Ovary (tissue), 9 donors: ENCODE results near the gene LMF1. TPM values are rescaled to one million over a fixed set of nuclear protein-coding genes. Genes with fewer than 3 reads are reported as not detected.

ENCODE experiments used
- DNase-seq, 5 donors: peaks; one replicate each; pipeline ENCODE4 v3.0.0-alpha.2; 2019 to 2020
- H3K27ac ChIP-seq, 2 donors: fragments of 200-600 bp; one replicate each; pipeline versions ENCODE4 v1.5.1 to v1.8.0; 2019 to 2022
- H3K27me3 ChIP-seq: fragments of 200-600 bp; one replicate; pipeline ENCODE4 v1.8.0; 2022
- H3K36me3 ChIP-seq: fragments of 200-600 bp; sonication (generic); one replicate; pipeline ENCODE4 v1.5.1; 2019
- H3K4me1 ChIP-seq: one replicate; pipeline ENCODE4 v1.8.1; 2013; ENCODE audit warnings: mild to moderate bottlenecking, moderate library complexity; ENCODE audit not compliant: insufficient read depth
- H3K4me3 ChIP-seq: fragments of 200-600 bp; sonication (generic); one replicate; pipeline ENCODE4 v1.5.1; 2017
- H3K9me3 ChIP-seq, 2 donors: fragments of 200-600 bp in 1 of 2; sonication (generic) in 1 of 2; one replicate each; pipeline versions ENCODE4 v1.5.1 to v1.8.1; 2013 to 2019; ENCODE audit warnings: mild to moderate bottlenecking in 1 of 2, moderate library complexity in 1 of 2
- CTCF ChIP-seq, 3 donors: fragments of 450-650 bp in 2 of 3; fragments of 200-600 bp in 1 of 3; IDR thresholded peaks; one replicate each; pipeline versions ENCODE4 v1.5.1 to v1.8.0; 2016 to 2022; ENCODE audit warnings: antibody characterized with exemption in 3 of 3, mild to moderate bottlenecking in 1 of 3
- EP300 ChIP-seq: sonication (generic); formaldehyde crosslinking; IDR thresholded peaks from one replicate; pipeline ENCODE4 v1.6.1; 2017; ENCODE audit warnings: antibody characterized with exemption
- POLR2A ChIP-seq: fragments of 450-650 bp; IDR thresholded peaks from one replicate; pipeline ENCODE4 v1.6.1; 2017; ENCODE audit warnings: antibody characterized with exemption, mild to moderate bottlenecking, moderate library complexity
- WGBS, 3 donors: extraction: QIAGEN DNeasy Blood & Tissue Kit in 1 of 3; methylation state at CpG; one replicate each; pipeline versions ENCODE4 v1.1.5 to v1.1.7; 2013 to 2017; 5-methylcytosine and 5-hydroxymethylcytosine counted together
- intact Hi-C, 4 donors: fragments of 100-400 bp; cut with DNase I; formaldehyde crosslinking; loops; one replicate each; pipeline versions ENCODE4 v1.11.0 to v1.15.1; 2022 to 2023
- polyA plus RNA-seq, 2 donors: library from polyadenylated mRNA; stranded (reverse); fragments of 200-250 nt in 1 of 2; fragments of 350-450 nt in 1 of 2; fragmentation: Illumina TruSeq in 1 of 2; extraction: RNeasy Lipid Tissue Mini Kit (QIAGEN cat#74804) in 1 of 2; gene quantifications; one replicate each; pipeline ENCODE4 v1.2.3, GENCODE V29; 2013 to 2014
- total RNA-seq, 7 donors: library from RNA; depleted of rRNA in 2 of 7; stranded (reverse); fragments of >200 nt in 2 of 7; fragmentation: NEBNext Ultra II Directional in 3 of 7; extraction: Animal tissue kit (Norgen Biotek cat#: 25700) in 3 of 7; gene quantifications; one replicate each; pipeline versions ENCODE4 v1.1.0 to v1.2.4, GENCODE V29; 2016 to 2023
- donor health status: DM: no; HTN: no; CAD: no; lungs with moderate emphysema.
- donor health status: DM: no; HTN: no; CAD: no.
- donor health status: Bipolar disorder and iron deficiency.
- donor health status: DM: yes; HTN: yes; CAD: no.
- donor health status: DM: no; HTN: no; CAD: no.
- donor health status: DM: yes; HTN: yes; CAD: no.

LMF1 gene
- total and polyA plus RNA-seq, 9 donors = 7.8 to 31.9 (median 23.6) TPM

- H3K9me3 ChIP-seq = peaks cover 5 to 17% of the 10 kb centered on the region in 2 donors
- no peak for TF ChIP-seq EP300
- TF ChIP-seq POLR2A = no peak
- no peak for TF ChIP-seq CTCF (IDR thresholded peaks at IDR 0.05)
- whole genome bisulfite sequencing, 3 donors = 26 to 40% (median 35%) methylated on average over 9 of the region's 9 CpGs
- no peak for DNase-seq
- H3K36me3 ChIP-seq = no peaks in the 10 kb centered on the region
- H3K4me3 ChIP-seq = no peak overlapping the region
- H3K27ac ChIP-seq = no peak overlapping the region
- H3K4me1 ChIP-seq = no peaks in the 10 kb centered on the region
- no peaks in the 10 kb centered on the region for H3K27me3 ChIP-seq
- intact Hi-C loops = no loop called here
Measured at GRCh38 chr16:991773-992172, 21.0 kb upstream of the LMF1 start.

- peaks cover 5 to 13% of the 10 kb centered on the region in 2 donors for H3K9me3 ChIP-seq
- H3K4me3 ChIP-seq = no peak overlapping the region
- no peaks in the 10 kb centered on the region for H3K4me1 ChIP-seq
- 60 to 73% (median 62%) methylated on average over 10 to 11 of the region's 11 CpGs for WGBS, 3 donors
- intact Hi-C loops = no loop called here
- H3K36me3 ChIP-seq = no peaks in the 10 kb centered on the region
- no peaks in the 10 kb centered on the region for H3K27me3 ChIP-seq
- DNase-seq = no peak
- no peak overlapping the region for H3K27ac ChIP-seq
- TF ChIP-seq POLR2A (no peak), CTCF (IDR thresholded peaks at IDR 0.05) (no peak), EP300 (no peak)
Measured at GRCh38 chr16:991345-991744, 20.6 kb upstream of the LMF1 start.

- H3K4me3 ChIP-seq = no peak overlapping the region
- no peak for DNase-seq
- H3K27me3 ChIP-seq = no peaks in the 10 kb centered on the region
- 80 to 85% (median 83%) methylated on average over 39 to 41 of the region's 41 CpGs for WGBS, 3 donors
- peaks cover 5 to 7% of the 10 kb centered on the region in 2 donors for H3K9me3 ChIP-seq
- intact Hi-C loops = no loop called here
- H3K4me1 ChIP-seq = no peaks in the 10 kb centered on the region
- TF ChIP-seq POLR2A = no peak
- no peak for TF ChIP-seq EP300
- no peak for TF ChIP-seq CTCF (IDR thresholded peaks at IDR 0.05)
- H3K36me3 ChIP-seq = no peaks in the 10 kb centered on the region
- H3K27ac ChIP-seq = no peak overlapping the region
Measured at GRCh38 chr16:990516-991291, 19.9 kb upstream of the LMF1 start.

GRCh38 chr16:989354-989814, 18.6 kb upstream of the LMF1 start:
- H3K36me3 ChIP-seq = no peaks in the 10 kb centered on the region
- no peak overlapping the region for H3K27ac ChIP-seq
- H3K27me3 ChIP-seq = no peaks in the 10 kb centered on the region
- no peak for TF ChIP-seq EP300
- H3K4me3 ChIP-seq = no peak overlapping the region
- WGBS, 3 donors = 72 to 82% (median 72%) methylated on average over 11 of the region's 11 CpGs
- H3K4me1 ChIP-seq = no peaks in the 10 kb centered on the region
- H3K9me3 ChIP-seq = no peaks in the 10 kb centered on the region
- DNase-seq = no peak
- intact Hi-C loops = no loop called here
